Left renal cortex interstitium (tissue), 4 donors: Measurements from ENCODE around the gene ASCL2. TPM values are rescaled to one million over a fixed set of nuclear protein-coding genes. Genes with fewer than 3 reads are reported as not detected.

ENCODE experiments used
- DNase-seq, 4 donors: peaks; one replicate each; pipeline ENCODE4 v3.0.0-alpha.2; 2013; ENCODE audit warnings: low read depth in 4 of 4, low spot score in 2 of 4, missing footprints in 1 of 4
- polyA plus RNA-seq, 4 donors: library from polyadenylated mRNA; unstranded; fragments of 120-200 nt; gene quantifications; one replicate each; pipeline ENCODE4 v1.2.1, GENCODE V29; 2013; ENCODE audit not compliant: insufficient read length in 4 of 4

The ASCL2 gene
- polyA plus RNA-seq, 4 donors: 2.1 to 4.5 (median 3.6) TPM

DNA sequence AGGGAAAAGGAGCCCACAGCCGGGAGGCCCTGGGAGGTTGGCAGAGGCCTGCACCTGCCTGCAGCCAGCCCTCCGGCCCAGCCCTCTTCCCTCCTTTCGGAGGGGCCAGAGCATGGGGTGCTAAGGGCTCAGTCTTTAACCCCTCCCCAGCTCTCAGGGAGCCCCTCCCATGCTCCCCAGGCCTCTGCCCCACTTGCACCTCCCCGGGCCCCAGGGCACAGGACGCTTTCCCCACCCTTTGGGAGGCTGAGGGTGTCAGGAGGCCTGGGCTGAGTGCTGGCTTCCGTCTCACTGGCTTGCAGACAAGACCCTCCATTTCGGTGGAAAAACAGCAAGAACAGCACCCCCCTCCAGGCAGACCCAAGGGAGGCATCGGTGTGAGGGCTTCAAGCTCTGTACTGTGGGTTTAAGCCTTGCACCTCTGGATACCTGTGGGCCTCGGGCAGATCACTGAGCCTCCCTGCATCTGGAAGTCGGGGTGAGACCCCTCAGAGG lies 7.3 kb downstream of the ASCL2 start:
- no peak for DNase-seq

DNA sequence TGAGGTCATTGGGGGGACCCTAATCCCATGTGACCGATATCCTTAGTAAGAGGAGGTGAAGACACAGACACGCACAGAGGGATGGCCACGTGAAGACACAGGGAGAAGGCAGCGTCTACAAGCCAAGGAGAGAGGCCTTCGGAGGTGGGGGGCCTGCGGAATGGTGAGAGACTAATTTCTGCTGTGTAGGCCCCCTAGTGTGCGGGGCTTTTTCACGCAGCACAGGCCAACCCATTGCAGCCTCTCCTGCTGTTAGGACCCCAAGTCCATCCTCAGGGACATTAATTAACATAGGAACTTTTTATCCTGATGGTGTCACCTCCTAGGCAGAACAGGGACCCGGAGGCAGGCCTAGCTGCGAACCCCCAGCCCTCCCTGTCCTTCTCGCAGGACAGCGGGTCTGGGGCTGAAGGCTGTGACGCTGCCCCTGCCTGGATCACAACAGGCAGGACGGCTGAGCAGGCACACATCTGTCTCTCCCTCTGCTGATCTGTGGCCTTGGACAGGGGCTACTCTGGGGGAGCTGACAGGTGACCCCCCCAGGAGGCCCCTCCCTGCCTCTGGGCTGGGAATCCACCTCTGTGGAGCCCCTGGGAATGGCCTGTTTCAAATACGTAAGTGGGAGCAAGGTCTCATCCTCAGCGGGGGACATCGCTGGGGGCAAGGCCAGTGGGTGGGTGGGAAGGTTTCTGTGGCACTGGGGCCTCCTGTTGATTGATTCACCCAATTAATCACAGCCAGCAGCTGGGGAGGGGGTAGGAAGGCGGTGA lies 7.9 kb downstream of the ASCL2 start:
- DNase-seq: no peak

DNA sequence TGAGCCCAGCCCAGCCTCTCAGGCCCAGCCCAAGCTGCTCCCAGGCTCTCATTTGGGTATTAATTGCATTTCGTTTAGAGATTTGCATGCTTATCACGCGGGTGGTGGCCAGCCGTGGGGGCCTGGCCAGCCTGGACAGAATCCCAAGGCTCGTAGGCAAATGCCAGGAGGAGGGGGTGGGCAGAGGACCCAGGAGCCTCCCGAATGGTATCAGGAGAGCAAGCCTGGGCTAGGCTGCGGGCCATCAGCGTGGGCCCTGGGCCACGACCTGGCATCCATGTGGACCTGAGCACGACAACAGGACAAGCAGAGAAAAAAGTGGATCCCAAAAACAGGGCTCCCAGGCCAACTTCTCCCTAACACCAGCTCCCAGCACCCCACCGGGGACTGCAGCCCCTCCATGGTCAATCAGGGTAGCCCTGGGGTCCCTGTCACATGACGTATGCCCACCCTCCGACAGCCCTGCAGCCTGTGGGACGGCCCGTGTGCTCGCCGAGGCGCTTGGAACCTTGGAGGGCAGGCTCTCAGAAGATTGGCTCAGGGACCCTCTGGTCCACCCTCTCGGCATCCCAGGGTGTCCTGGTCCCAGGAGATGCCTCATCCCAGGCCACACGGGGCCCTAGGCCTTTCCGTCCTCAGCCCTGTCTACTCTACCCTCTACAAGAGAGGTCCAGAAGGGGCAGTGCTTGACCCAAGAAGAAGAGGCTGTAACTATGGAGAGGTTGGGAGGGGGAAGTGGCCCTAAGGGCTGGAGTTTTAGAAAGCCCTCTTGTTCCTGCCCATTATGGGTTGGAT lies 8.8 kb downstream of the ASCL2 start:
- DNase-seq: no peak

DNA sequence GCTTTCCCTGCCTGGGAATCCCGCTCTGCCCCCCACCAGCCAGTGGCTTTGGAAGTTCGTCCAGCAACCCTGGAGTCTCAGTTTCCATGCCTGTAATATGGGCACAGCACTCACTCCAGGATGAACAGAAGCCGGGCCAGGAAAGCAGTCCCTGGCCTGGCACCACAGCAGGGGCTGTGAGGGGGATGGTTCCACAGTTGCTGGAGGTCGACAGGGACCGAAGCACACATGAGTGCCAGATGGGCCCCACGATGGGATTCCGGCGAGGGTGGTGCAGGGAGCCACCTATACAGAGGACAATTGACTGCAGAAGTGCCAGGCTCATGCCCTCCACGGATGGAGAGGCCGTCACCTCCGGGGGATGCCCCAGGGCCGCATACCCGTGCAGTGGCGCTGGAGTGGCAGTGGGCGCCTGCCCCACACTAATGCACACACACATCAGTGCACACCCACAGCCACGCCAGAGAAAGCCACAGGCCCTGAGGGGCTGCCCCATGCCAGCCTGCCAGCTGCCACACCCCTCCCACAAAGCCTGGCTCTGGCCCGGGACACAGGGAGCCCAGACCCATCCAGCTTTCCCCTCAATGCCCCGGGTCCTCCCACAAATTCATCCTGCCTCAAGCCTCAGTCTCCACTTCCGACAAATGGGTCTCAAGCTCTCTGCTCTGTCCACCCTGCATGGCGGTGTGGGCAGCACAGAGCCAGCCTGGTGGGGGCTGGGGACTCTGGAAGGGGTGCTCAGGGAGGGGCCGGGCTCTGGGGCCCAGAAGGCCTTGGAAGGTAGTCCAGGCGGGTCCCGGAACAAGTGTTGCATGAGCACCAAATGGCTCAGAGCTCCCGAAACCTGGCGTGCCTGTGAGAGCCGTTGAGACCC lies 9.7 kb downstream of the ASCL2 start:
- no peak for DNase-seq

DNA sequence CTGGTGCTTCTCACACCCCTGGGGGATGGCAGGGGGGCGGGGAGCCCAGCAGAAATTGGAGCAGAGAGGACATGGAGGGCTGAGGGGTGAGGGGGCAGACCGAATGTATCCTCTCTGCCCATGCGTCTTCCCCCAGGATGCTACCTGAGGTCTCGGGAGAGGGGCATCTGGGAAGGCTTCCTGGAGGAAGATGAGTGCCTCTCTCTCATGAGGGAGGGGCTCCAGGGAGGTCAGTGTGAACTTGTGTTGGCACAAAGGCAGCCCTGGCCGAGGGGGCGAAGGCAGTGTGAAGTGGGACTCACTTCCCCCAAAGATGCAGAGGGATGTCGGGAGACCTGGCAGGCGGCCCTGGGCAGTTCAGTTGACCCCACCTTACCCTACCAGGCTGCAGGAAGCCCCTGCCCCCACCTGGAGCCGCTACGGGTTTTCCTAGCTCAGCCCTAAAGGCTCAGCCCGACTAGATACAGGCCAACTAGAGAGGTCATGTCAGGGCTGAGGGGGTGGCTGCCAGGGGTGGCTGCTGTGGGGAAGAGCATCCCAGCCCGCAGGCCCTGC lies 10.4 kb downstream of the ASCL2 start:
- no peak for DNase-seq

DNA sequence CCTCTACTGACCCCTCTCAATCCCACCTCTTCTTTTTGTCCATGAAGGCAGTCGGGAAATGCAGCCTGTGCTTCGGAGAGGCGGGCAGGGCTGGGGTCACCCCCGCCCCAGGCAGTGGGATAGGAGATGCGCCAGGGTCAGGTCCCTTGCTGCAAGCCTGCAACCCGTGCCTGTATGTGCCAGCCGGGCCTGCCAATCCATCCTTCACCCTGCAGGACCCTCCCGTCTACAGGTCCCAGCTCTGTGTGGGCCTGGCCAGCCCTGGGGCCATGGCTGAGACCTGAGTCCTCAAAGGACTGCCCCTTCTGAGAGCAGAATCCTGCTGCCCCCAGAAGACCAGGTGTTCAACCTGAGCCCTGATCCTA lies 10.9 kb downstream of the ASCL2 start:
- no peak for DNase-seq

DNA sequence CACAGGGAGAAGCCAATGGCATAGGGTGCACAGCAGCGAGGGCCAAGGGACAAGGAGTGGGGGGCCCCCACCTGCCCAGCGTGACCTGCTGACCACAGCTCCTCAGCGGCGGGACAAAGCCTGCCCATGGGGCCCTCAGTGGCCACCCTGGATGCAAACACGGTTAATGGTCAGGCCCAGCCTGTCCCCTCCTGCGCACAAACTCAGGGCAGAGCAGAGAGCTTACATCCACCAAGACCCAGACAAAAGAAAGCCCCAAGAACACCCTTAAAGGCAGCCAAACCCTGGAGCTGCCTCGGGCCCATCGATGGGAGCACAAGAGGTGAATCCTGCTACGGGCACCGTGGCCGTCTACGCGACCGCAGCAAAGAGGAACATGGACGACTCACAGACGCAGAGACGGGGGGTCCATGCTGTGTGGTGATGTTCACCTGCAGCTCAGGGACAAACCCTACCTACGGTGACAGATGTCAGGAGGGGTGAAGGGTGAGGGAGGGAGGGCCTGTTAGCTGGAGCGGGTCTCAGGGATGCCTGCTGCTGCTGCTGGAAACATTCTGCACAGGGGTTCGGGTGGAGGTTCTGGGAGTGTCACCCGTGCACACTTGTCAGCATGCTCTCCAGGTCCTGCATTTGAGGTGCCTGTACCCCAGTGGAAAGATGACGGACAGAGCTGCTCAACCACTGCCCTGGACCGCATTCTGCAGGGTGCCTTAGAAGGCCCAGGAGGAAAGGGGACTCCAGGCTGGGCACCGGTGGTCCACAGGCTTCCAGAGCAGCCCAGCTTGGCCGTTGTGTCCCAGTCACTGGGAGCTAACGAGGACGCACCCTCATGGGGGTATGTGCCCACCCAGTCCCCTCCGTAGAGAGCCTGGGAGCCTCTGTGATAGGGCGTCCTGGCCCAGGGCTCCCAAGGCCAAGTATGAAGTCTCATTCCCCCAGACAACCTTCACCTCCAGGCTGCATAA lies 11.6 kb downstream of the ASCL2 start:
- no peak for DNase-seq

DNA sequence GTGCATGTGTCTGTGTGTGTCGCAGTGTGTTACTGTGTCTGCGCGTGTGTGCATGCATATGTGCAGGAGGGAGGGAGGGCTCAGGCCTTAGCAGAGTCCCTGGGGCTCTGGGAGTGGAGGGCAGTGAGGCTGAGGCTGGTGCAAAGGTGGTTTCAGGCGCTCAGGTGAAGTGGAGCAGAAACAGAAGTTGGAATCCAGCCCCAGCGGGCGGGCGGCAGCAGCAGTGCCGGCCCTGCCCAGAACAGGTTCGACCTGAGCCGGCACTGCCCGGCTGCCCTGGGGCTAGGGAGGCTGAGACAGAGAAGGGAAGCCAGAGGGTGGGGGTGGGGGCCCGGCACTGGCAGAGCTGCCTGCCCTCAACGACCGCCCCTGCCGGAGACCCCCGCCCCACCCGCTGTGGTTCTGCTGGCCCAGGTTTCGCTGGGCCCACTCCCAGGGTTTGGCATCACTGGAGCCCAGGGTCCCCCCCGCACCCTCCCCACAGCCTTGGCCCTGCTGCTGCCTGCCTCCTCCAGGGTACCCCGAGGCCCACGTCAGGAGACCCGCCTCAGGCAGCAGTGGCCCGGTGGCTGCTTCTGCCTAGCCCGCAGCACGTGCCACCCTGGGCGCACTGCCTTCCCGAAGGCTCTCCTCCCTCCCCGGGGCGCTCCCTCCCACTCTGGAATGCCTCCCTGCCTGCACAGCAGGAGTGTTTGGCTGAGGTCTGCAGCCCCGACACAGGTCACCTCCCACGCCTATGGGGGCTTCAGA lies 13.3 kb downstream of the ASCL2 start:
- DNase-seq: no peak

DNA sequence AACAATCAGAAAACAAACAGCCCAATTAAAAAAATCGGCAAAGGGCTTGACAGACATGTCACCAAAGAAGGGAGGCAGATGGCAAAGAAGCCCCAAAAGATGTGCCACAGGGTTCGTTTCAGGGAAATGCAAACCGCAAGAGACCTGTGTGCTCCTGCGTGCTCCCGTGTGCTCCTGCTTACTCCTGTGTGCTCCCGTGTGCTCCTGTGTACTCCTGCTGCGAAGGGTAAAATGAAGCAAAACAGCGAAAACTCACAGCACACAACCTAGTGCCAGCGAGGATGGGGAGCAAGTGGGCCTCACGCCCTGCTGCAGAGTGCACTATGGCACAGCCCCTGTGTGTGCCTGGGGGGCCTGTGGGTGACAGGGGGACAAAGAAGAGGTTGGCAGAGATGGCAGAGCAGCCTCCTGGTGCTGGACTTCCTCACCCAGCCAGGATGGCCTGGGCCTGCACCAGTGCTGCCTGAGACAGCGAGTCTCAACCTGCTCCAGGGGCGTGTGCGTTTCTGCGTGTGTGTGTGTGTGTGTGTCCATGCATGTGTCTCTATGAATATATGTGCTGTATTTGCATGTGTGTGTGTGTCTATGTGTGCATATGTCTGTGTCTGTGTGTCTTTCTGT lies 14.0 kb downstream of the ASCL2 start:
- DNase-seq: no peak

DNA sequence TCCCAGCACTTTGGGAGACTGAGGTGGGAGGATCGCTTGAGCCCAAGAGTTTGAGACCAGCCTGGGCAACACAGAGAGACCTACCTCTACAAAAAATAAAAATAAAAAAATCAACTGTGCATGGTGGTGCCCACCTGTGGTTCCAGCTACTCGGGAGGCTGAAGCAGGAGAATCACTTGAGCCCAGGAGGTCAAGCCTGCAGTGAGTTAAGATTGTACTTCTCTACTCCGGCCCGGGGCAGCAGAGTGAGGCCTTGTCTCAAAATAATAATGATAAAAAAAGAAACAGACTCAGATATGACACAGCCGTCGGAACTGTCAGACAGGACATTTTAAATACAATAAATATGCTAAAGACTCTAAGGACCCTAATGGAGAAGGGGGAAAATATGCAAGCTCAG lies 18.4 kb downstream of the ASCL2 start:
- no peak for DNase-seq

DNA sequence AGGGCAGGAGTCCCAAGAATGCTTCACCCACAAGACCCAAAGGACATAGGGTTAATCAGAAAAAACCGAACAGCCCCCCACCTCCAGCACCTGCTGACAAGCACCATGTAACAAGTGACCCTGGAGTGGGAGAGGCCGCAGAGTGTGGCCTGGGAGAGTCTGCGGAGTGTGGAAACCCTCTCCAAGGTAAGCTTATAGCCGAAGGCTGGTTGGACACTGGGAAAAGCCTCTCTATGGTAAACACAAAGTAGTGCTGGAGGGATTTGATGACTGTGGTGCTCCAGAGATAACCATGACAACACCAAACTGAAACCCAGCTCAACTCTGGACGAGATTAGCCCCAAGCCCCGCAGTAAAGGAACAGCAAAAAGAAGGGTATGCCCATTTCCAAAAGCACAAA lies 19.2 kb downstream of the ASCL2 start:
- no peak for DNase-seq

DNA sequence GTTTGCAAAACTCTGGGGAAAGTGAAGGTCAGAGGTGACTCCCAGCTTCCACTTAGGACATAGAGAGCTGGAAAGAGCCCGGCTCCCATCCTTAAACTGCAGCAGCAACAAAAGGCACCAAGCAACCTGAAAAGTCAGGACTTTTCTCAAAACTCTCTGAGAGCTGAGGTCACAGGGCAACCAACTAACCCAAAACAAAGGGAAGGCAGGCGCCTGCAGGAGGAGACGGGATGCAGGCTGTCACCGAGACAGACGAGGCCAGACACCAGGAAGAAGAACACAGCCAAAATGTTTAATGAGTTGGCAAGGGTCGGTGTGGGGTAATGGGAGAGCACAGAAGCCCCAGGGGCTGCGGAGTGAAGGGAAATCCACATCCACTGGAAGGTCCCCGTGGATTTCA lies 19.9 kb downstream of the ASCL2 start:
- DNase-seq: no peak

DNA sequence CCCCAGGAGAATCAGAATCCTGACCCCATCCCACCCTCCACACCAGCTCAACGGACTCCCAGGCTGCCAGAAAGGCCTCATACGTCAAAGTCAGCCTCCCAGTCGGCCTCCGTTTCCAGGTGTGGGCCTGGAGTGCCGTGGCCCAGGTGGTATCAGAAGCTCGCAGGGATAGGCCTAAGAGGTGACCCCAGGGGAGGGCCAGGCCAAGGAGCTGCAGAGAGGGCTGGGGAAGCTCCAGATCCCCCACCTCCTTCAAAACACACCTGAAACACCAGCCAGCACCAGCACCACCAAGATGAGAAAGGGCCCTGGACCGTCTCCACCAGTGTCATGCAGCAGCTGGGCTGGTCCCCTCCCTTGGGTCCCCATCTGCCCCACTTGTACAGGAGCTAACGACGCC lies 20.3 kb downstream of the ASCL2 start:
- DNase-seq: no peak

DNA sequence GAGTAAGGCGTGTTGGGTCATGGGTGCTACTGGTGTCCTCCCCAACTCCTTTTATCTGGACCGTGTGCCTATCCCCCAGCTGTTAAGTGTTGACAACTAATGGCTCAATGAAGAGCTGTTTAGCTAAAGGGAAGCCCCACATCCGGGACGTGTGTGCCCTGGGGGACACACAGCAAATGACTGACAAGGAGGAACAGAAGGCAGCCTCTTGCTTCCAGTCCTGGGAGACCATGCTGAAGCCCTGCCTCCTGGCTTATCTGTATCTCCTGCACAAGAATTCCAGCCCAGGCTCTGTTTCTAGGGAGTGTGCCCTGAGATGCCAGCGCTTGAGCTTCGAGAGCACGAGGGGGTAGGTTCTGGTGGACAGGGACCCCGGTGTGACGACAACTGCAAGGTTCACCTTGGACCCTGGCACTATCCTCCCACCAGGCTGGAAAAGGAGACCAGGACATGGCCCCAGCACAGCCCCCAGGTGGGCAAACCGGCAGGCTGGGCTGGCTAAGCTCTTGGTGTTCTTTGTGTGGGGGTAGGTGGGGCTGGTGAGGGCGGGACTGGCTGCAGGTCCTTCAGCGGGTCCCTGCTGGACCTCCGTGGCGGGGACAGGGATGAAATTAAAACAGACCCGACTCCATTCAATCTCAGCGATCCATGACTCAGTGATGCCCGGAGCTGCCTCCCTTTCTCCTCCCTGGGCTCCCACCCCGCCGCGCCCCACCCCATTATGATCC lies 21.0 kb downstream of the ASCL2 start:
- no peak for DNase-seq

DNA sequence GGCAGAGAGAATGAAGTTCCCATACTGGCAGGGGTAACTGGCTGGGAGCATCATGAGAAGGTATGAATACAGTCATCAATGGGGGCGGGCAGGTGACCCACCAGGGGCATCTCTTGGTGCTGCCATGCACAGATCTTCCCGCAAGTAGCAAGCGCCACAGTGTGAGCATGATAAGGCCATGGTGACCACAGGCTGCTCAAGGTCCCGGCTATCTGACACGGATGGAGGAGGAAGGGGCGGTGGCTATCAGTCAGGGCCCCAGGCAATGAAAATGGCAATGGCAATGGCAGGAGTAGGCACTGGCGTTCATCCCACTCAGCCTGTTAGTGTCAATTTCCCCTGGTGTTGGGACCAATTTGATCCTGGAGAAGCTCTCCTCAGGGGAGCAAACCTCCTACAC lies 21.6 kb downstream of the ASCL2 start:
- no peak for DNase-seq

DNA sequence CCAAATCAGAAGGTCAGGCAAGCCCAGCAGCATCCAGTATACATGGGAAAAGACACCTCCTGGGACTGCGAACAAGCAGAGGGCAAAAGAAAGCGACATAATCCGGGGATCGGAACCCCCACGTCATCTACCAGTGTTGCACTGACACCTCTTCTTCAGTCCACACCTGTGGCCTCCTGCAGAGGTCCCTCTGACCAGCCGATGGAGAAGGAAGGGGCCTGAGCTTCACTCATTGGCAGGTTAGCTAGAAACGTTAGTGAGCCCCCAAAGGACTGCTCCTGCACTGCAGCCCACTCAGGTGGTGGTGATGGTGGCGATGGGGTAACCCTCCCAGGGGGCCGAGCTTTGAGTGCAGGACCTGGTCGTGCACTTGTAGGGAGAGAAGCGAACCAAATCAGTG lies 22.1 kb downstream of the ASCL2 start:
- no peak for DNase-seq

DNA sequence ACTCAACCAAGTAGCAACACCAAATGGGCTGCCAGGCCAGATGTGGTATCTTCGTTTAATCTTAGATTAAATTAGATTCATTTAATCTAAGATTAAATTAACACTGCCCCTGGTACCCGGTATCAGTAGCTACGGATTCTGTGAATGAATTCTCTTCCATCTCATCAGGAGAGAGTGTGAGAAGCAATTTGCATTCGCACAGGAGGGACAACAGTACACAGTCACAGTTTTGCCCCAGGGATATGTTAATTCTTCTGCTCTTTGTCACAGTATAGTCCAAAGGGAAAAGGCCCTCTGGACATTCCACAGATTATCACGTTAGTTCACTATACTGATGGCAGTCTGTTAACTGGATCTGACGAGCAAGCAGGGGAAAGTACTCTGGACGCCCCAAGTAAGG lies 22.9 kb downstream of the ASCL2 start:
- DNase-seq: no peak

DNA sequence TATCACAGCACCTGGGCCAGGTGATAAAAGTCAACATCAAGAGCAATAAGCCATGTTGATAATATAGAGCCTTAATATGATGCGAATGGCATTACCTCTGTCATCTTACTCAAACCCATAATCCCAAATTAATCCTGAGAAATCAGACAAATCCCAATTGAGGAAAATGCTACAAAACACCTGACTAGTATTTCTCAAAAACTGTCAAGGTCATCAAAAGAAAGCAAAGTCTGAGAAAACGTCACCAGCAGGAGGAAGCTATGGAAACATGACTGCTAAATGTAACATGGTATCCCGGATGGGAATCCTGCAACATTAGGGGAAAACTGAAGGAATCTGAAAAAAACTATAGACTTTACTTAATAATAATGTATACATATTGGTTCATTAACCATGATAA lies 29.6 kb downstream of the ASCL2 start:
- no peak for DNase-seq
